GM18951 (cell line): Measurements from ENCODE around the gene ATXN7L1.

Experiments used
- POLR2A ChIP-seq: IDR thresholded peaks from 4 replicates; pipeline ENCODE4 v1.6.1; 2011; ENCODE audit warnings: mild to moderate bottlenecking; ENCODE audit not compliant: insufficient read length, insufficient read depth; ENCODE audit errors: extremely low read depth
- in situ Hi-C: fragments of 300-500 bp; cut with MboI; formaldehyde crosslinking; loops from one replicate; pipeline ENCODE4 v1.12.0; 2022; ENCODE audit warnings: low sequenced_read_pairs, mixed read lengths, inconsistent platforms; ENCODE audit not compliant: unreplicated experiment

ATXN7L1 gene

GRCh38 chr7:105678811-105679495, 197.4 kb downstream of the ATXN7L1 start:
- TF ChIP-seq POLR2A, result peak; percentile 37
- in situ Hi-C loops, result no loop called here

- peak; percentile 30 for TF ChIP-seq POLR2A
- in situ Hi-C loops, result no loop called here
Observed at GRCh38 chr7:105677817-105678573, 198.4 kb downstream of the ATXN7L1 start.

GRCh38 chr7:105677410-105677730, 199.0 kb downstream of the ATXN7L1 start:
- no peak for TF ChIP-seq POLR2A
- in situ Hi-C loops, result no loop called here

GRCh38 chr7:105675934-105676371, 200.4 kb downstream of the ATXN7L1 start:
- in situ Hi-C loops, result no loop called here
- no peak for TF ChIP-seq POLR2A

GRCh38 chr7:105674200-105674920, 202.0 kb downstream of the ATXN7L1 start:
- in situ Hi-C loops, result loop anchor here (25.0 kb wide), 1 partner anchor 488 kb away; no protein-coding TSS in a partner anchor
- no peak for TF ChIP-seq POLR2A

GRCh38 chr7:105673367-105674084, 202.9 kb downstream of the ATXN7L1 start:
- no peak for TF ChIP-seq POLR2A

GRCh38 chr7:105672801-105673200, 203.6 kb downstream of the ATXN7L1 start:
- no peak for TF ChIP-seq POLR2A
- in situ Hi-C loops, result loop anchor here (25.0 kb wide), 1 partner anchor 490 kb away; no protein-coding TSS in a partner anchor

More at GRCh38 chr7:105673367-105674084, 202.9 kb downstream of the ATXN7L1 start:
- in situ Hi-C loops, result loop anchor here (25.0 kb wide), 1 partner anchor 489 kb away; no protein-coding TSS in a partner anchor

GRCh38 chr7:105666324-105666723, 210.1 kb downstream of the ATXN7L1 start:
- in situ Hi-C loops, result loop anchor here (25.0 kb wide), 1 partner anchor 496 kb away; no protein-coding TSS in a partner anchor
- TF ChIP-seq POLR2A, result no peak

GRCh38 chr7:105665684-105666083, 210.7 kb downstream of the ATXN7L1 start:
- in situ Hi-C loops, result loop anchor here (25.0 kb wide), 1 partner anchor 497 kb away; no protein-coding TSS in a partner anchor
- TF ChIP-seq POLR2A, result no peak

GRCh38 chr7:105664816-105665525, 211.4 kb downstream of the ATXN7L1 start:
- TF ChIP-seq POLR2A, result no peak
- in situ Hi-C loops, result loop anchor here (25.0 kb wide), 1 partner anchor 497 kb away; no protein-coding TSS in a partner anchor

GRCh38 chr7:105662998-105663397, 213.4 kb downstream of the ATXN7L1 start:
- TF ChIP-seq POLR2A, result no peak
- in situ Hi-C loops, result loop anchor here (25.0 kb wide), 1 partner anchor 499 kb away; no protein-coding TSS in a partner anchor

GRCh38 chr7:105661625-105662024, 214.8 kb downstream of the ATXN7L1 start:
- TF ChIP-seq POLR2A, result no peak

More at GRCh38 chr7:105661625-105662024, 214.8 kb downstream of the ATXN7L1 start:
- in situ Hi-C loops, result loop anchor here (25.0 kb wide), 1 partner anchor 501 kb away; no protein-coding TSS in a partner anchor
